ENCODE measurements around the gene KHDC1. TPM values are rescaled to one million over a fixed set of nuclear protein-coding genes. Genes with fewer than 3 reads are reported as not detected.

KHDC1 gene
- total RNA-seq, 1 experiment from 2014 or later = 9.1 TPM

GRCh38 chr6:73203098-73203497 lies 59.9 kb downstream of the KHDC1 start:
- Histone ChIP-seq H3K4me2 (ENCODE audit: low read length) (no peak overlapping the region), H3K4me3 (replicated peaks in 1 of 2; ENCODE audit: low read depth in 1 of 2, low read length in 2 of 2) (no peak overlapping the region), H3K9me2 (ENCODE audit: insufficient read depth) (no peaks in the 10 kb centered on the region), H3K9ac (ENCODE audit: low read length) (no peak overlapping the region), H3K9me3 (ENCODE audit: control insufficient read depth in 1 of 2, insufficient read depth in 1 of 2, low read depth in 1 of 2, low read length in 2 of 2) (no peaks in the 10 kb centered on the region), H3K27ac (ENCODE audit: low read depth, low read length) (no peak overlapping the region), H2AFZ (ENCODE audit: low read depth, low read length, poor library complexity, severe bottlenecking) (no peak overlapping the region), H3K79me2 (ENCODE audit: insufficient read depth, low read length) (no peaks in the 10 kb centered on the region), H3K4me1 (ENCODE audit: control insufficient read depth in 1 of 2, insufficient read depth in 2 of 2, low read length in 2 of 2) (peaks cover 0 to 3% of the 10 kb centered on the region in 2 experiments; a peak in 1 of 4 replicates), H3K27me3 (ENCODE audit: insufficient read depth, low read length) (no peaks in the 10 kb centered on the region), H3K36me3 (ENCODE audit: control insufficient read depth in 1 of 2, insufficient read depth in 2 of 2, low read length in 2 of 2) (no peaks in the 10 kb centered on the region), H4K20me1 (ENCODE audit: insufficient read depth) (no peaks in the 10 kb centered on the region)
- RAD21 ChIA-PET (ENCODE audit: low non-redundant PET in 1 of 2, low total read pairs in 2 of 2, uncharacterized antibody in 2 of 2, unreplicated experiment in 2 of 2) = no interaction called here
- DNase-seq (ENCODE audit: low read depth, low spot score) = no peak
- TF ChIP-seq FOSL1 (IDR thresholded peaks at IDR 0.05; ENCODE audit: low read depth) (no peak), EGR1 (IDR thresholded peaks at IDR 0.05; ENCODE audit: low read depth) (no peak), CBX3 (IDR thresholded peaks at IDR 0.05; ENCODE audit: low read depth) (no peak), CTCF (IDR thresholded peaks at IDR 0.05 in 2 of 3, conservative IDR thresholded peaks at IDR 0.05 in 1 of 3; ENCODE audit: borderline replicate concordance in 1 of 3, insufficient read depth in 1 of 3, low read depth in 2 of 3, low read length in 2 of 3) (no peak), REST (IDR thresholded peaks at IDR 0.05; ENCODE audit: low read depth) (no peak), MAX (IDR thresholded peaks at IDR 0.05) (no peak), SIN3A (IDR thresholded peaks at IDR 0.05; ENCODE audit: low read depth) (no peak), EZH2 (IDR thresholded peaks at IDR 0.05) (no peak), YY1 (IDR thresholded peaks at IDR 0.05; ENCODE audit: extremely low read depth, insufficient replicate concordance, low read depth, low read length) (no peak), TCF7L2 (IDR thresholded peaks at IDR 0.05; ENCODE audit: borderline replicate concordance, extremely low read depth, insufficient read depth, insufficient read length) (no peak), POLR2AphosphoS5 (IDR thresholded peaks at IDR 0.05; ENCODE audit: low read depth, low read length) (no peak)
- no peak for ATAC-seq
- BruUV-seq (replicated peaks) = no TSS peak
- CTCF ChIA-PET = no interaction called here
- intact Hi-C loops (cut with micrococcal nuclease) = no loop called here
- POLR2A ChIA-PET = no interaction called here
